Cardiac fibroblast (primary cell): Measurements from ENCODE around the gene CSNK1G2.

ENCODE experiments used
- DNase-seq, 2 donors: peaks; one replicate each; pipeline versions ENCODE4 v3.0.0 to v3.0.0-alpha.2; 2010; ENCODE audit warnings: low read depth in 2 of 2
- H3K4me3 ChIP-seq, 2 donors: replicated peaks in 1 of 2; 1 replicate in 1 of 2; 2 replicates in 1 of 2; pipeline ENCODE4 v1.5.1; 2011; ENCODE audit warnings: low read depth in 2 of 2, low read length in 2 of 2, mild to moderate bottlenecking in 2 of 2, moderate library complexity in 1 of 2
- CTCF ChIP-seq: IDR thresholded peaks from one replicate; pipeline ENCODE4 v1.5.1; 2011; ENCODE audit warnings: low read depth, mild to moderate bottlenecking, low read length, inconsistent platforms

Gene CSNK1G2

DNA sequence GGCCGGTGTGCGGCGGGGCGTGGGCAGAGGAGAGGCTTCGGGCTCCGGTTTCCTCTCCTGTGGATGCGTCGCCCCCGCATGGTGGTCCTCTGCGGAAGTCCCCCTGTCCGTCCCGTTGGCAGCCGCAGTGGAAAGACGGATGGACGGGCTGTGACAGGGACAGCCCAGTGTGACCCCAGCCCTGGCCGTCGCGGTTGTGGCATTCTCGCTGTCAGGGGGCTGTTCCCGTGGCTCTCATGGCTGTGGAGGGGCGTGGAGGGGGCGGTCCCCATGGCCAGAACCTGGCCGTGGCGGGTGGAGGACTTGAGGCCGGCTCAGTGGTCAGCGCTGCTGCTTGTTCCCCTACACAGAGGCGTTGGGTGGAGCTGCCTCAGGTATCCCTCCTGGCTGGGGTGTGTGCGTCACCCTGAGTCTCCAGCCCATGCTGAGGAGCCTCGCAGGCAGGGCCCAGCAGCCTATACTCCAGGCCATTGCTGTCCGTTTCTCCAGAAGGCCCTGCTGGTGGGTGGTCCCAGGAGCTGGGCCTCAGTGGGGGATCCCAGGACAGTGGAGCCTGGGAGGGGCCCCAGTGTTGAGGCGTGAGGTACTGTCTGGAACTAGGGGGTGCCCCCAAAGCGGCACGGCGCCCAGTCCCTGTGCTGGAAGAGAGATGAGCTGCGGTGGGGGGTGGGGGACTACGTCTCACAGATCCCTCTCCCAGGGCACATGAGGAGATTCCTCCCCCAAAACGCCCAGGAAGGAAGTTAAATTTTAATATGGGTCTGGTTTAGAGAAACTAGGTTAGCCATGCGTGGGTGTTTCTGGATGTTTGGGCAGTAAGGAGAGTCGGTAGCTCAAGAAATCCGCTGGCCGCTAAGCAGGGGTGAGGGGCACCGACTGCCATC, 20.3 kb downstream of the CSNK1G2 start:
- TF ChIP-seq CTCF = no peak
- no peak overlapping the region for H3K4me3 ChIP-seq
- DNase-seq = no peak

DNA sequence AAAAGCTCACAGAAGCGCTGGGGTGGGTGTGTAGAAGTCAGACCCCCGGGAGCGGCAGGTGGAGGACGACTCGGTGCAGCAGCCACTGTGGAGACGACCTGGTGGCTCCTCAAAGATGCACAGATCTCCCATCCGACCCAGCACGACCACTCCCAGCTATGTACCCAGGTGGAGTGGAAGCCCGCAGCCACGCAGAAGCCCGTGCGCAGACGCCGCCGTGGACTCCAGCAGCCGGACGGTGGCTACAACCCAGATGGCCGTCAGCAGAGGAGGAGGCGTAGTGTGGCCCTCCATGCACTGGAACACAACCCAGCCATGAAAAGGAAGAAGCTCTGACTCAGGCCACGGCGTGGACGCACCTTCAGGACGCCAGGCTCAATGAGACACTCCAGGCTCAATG, 21.7 kb downstream of the CSNK1G2 start:
- TF ChIP-seq CTCF = no peak
- H3K4me3 ChIP-seq = no peak overlapping the region
- no peak for DNase-seq

DNA sequence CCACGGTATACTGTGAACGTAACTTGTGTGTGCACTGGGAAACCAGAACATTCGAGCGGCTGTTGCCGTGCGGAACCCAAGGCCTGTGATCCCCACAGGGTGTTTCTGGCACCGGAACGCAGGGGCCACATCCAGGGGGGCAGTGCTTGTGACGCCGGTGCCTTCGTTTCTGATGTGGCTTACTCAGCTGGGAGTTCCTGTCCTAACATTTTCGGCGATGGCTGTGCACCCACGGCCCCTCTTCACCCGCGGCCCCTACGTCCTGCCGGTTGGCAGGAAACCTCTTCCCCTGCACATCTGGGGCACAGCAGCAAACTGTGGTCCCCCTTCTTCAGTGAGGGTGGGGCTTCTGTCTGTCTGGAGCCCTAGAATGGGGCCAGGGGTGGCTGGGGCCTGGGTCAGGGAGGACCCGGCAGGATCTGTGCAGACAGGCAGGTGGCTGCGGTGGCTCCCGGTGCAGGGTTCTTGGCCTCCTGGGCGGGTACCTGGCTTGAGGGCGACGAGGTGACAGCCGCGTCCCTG, 26.2 kb downstream of the CSNK1G2 start:
- H3K4me3 ChIP-seq = no peak overlapping the region
- TF ChIP-seq CTCF = no peak
- no peak for DNase-seq

DNA sequence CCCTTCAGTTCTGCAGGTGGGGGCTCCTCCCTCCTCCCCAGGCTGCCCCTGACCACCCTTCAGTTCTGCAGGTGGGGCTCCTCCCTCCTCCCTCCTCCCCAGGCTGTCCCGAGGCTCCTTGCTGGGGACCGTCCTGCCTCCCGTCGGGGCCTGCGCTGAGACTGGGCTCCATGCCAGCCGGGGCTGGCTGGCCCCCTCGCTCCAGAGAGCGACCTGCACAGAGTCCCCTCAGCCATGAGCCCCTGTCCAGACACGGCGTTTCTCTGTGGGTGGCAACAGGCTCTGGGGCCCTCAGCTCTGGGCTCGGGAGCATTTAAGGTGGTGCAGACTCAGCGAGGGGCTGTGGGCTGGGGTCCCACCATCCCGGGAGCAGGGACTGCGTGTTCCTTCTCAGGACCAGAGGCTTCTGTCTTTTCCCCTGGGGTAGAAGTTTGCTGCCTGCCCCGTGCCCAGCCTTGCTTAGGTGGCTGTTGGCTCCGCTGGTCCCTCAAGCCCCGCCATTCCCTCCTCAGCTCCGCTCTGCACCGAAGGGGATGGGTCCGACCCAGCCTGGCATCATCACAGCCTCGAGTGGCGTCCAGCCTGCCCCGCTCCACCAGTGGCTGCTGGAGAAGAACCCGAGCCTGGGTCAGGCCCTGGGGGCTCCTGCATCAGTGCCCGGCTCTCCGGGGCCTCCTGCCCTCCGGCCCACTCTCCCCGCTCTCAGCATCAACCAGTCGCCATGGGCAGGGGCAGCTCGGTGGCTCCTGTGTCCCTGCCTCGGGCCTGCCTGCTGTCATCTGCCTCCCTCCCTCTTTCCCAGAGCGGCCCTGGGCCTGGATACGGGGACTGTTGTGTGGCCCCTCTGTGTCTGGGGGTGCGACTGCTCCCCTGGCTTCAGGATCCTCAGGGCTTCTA, 27.6 kb downstream of the CSNK1G2 start:
- no peak for TF ChIP-seq CTCF
- no peak for DNase-seq
- no peak overlapping the region for H3K4me3 ChIP-seq

- no peak for DNase-seq
- no peak overlapping the region for H3K4me3 ChIP-seq
- no peak for TF ChIP-seq CTCF
Observed at GRCh38 chr19:1969176-1970002, 28.4 kb downstream of the CSNK1G2 start.

DNA sequence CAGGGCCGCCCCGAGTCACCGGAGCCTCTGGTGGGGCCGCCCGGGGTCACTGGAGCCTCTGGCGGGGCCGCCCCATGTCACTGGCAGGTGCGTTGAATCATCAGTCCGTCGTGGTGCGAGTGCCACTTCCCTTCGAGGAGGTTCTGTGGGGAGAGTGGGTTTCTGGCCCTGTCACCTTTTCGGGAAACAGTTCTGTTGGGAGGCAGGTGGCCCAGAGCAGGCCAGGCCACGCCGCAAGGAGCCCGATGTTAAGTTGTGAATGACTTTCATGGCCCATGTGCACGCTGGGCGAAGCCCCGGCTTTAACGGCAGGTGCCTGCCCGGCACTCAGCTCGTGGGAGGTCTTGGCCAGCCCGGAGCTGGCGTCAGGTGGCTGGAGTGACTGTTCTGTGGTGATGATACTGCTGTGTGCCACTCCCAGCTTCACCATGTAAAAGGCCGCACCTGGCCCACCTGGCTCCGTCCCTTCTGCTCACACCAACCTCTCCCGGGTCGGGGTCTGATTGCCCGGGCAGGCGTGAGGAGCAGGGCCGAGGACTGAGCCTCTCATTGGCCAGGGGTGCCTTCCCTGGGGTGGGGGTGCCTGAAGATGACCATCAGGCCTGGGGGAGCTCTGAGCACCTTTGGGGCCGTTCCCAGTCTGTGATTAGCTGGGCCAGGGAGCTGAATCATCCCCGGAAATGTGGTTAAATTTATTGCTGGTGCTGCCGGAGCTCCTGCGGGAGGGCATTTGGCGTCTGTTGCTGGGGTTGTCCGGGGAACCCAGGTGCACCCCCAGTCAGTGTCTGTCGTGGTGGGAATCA, 29.2 kb downstream of the CSNK1G2 start:
- no peak for TF ChIP-seq CTCF
- H3K4me3 ChIP-seq = no peak overlapping the region
- no peak for DNase-seq
